AG20443 (cell line): ENCODE measurements around the gene CPNE9.

Source experiments
- DNase-seq: peaks from one replicate; pipeline ENCODE4 v3.0.0; 2012; ENCODE audit warnings: low spot score, mixed read lengths

Gene CPNE9

DNA sequence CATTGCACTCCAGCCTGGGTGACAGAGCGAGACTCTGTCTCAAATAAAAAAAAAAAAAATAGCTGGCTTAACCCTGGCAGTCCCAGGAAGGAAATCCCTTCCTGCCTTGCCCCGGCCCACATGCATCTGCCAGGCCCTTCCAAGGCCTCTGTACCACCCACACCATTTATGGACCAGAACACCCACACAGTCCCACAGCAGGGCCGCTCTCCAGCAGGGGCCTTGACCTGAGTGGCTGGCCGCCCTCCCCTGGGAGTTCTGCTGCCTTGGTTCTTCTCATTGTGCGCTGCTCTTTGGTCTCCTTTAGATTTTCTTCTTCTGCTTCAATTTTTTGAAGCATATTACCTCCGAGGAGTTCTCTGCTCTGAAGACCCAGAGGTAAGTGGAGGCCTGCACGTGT is 16.1 kb upstream of the CPNE9 start:
- no peak for DNase-seq

- DNase-seq: no peak
Observed at GRCh38 chr3:9688961-9689360, 14.7 kb upstream of the CPNE9 start.

- no peak for DNase-seq
Observed at GRCh38 chr3:9689757-9690156, 13.9 kb upstream of the CPNE9 start.

DNA sequence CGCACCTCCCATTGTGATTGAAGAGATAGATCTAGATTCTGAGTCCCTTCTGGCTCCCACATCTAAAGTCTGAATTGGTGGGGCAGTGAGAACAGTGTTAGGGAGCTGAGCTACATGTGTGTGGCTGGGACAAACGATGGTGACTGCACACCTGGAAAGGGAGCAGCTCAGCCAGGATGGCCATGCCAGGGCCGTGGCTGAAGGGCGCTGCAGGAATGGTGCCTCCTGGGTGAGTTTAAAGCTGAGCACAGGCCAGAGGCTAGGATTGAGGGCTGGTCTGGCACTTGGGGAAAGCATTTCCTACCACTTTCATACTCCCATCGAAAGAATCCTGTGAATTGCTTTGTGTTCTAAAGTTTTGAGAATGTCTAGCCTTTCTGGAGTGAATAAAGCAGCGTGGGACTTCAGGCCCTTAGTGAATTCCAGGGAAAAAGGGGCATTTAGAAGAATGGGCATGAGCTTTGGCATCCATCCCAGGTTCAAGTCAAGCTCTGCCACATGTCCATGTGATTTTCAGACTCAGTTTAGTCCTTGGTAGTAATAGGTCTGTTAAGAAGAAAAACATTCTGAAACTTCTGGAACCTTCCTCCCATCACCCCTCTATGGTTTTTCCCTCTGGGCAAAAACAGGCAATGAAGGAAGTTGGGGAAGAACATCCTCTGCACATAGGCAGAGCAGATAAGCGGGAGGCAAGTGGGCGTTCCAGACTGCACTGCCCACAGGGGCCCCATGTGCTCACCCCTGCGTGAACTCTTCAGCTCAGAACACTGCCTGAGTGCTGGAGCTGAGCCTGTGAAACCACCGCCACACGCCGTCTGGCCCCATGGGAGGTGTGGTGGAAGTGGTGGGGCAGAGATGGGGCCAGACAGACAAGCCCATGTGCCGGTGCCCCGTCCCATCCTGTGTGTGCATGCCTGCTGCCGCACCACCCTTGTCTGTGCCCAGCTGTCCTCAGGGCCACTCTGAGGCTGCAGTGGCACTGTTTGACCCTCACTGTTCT is 12.9 kb upstream of the CPNE9 start:
- no peak for DNase-seq

- DNase-seq: no peak
Observed at GRCh38 chr3:9691636-9692035, 12.0 kb upstream of the CPNE9 start.

DNA sequence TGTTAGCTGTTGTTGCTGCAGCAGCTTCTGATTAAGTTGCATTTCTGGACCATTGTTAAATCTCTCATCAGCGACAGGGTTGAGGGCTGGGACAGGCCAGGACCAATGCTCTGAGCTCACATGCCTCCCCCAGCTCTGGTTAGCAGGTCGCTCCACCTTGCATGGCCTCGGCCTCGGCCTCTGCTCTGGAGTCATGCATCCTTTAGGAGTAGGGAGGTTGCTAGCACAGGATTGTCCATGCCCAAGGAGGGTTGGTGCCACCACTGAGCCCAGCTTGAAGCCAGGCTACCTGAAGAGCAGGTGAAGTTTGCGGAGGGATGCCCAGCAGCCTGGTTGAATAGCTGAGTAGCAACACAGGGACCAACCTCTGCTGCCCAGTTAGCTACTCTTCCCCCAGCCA is 11.2 kb upstream of the CPNE9 start:
- no peak for DNase-seq

DNA sequence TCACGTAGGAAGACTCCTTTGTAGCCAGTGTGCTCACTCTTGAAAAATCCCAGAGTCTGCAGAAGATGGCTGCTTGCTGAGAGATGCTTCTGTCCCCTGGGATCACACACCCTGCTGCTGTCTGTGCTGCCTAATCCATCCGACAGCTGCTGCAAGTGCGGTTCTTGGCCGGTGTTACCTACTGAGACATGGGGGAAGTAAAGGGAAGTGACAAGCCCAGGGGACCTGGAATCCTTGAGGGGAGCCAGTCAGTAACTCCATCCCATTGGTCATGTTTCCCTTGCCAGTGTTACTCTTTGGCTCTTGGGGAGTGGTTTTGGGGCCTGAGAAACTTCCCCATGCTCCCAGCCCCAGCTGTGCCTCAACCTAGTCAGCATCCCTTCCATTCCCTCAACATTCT is 8.3 kb upstream of the CPNE9 start:
- no peak for DNase-seq

DNA sequence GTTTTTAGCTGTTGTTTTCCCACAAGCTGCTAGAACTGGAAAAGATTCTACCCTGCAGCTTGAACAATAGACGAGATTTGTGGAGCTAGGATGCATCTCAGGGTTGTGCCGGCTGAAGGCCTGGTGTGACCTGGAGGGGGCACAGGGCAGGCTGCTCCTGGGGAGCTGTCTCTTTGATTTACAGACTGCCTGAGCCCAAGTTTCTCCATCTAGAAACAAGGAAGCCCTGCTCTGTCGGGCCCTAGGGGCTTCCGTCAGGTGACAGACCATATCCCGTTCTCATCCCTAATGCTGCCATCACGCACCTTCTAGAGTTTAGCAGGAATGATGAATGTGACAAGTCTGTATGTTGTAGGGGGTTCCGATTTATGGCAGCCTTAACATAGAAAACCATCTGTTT is 7.9 kb upstream of the CPNE9 start:
- DNase-seq: no peak

DNA sequence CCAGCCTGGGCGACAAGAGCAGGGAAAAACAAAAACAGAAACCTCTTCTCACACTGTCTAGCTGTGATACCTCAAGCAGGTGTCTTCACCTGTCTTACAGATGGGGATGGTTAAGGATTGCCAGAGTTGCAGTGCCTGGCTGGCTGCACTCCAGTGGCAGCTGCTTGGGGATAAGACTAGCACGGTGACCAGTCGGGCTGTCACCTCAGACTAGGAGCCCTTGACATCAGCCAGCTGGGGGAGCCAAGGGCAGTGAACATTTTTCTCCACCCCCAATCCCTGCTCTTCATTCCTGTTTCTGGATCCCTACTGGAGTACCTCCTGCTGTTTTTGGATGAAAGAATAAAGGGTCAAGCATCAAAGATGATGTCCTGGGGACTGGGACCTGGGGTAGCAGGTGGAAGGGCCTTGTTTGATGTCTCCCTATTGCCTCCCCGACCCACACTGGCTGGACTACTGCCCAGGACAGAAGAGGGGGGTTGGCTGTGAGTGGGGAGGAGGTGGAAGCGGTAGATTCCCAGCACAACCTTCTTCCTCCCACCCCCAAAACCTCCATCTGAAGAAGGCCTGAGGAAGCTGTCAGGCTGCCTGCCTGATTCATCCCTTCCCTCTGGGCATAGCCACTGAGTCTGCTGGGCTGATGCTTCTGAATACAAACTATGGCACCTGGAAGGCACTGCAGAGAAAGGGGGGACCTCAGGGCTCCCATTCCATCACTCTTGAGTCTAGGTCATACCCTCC is 7.0 kb upstream of the CPNE9 start:
- no peak for DNase-seq

DNA sequence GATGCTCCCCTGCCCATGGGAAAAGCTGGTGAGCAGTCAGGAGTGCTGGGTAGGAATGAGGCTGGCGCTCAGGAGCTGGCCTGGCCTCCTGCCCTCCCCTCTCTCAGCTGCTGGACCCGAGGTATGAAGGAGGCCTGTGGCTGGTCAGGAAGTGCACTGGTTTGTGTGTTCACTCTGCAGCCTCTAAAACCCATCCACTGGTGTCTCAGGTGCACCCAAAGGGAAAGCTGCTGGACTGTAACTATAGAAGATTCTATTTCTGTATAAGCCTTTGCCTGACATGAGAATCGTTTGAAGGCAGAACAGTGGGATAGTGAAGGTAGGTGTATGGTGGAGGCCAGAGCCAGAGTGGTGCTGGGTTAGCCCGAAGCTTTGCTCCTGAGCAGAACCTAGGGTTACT is 5.7 kb upstream of the CPNE9 start:
- no peak for DNase-seq

DNA sequence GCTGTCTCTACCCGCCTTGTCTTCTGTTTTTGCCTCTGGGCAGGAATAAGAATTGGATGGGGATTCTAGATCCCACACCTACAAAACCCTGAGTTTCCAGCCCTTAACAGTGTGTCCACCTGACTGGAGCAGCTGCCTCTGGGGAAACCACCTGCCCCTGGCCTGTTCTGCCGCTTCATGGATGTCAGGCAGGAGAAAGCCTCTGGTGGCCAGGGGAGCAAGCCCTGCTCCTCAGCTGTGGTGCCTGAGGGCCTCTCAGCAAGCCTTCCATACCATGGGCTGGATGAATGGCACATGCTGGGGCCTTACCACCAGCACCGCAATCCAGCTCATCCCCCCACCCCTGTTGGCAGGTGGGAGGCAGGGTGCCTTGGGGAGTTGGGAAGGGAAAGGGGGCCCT is 5.3 kb upstream of the CPNE9 start:
- no peak for DNase-seq

DNA sequence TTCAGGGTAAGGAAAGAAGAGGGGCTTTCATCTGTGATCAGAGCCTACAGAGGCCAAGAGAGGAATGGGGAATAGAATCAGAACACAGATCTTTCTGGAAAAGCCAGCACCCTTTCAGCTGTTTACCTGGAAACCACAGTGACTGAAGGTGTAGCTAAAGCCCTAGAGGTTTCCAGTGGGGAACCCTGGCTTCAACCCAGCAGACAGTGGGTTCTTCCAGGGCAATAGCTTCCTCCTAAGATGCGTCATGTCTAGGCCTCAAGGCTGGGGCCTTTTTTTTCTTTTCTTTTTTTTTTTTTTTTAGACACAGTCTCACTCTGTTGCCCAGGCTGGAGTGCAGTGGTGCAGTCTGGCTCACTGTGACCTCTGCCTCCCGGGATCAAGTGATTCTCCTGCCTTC is 3.1 kb upstream of the CPNE9 start:
- no peak for DNase-seq

GRCh38 chr3:9701006-9701405 is 2.6 kb upstream of the CPNE9 start:
- no peak for DNase-seq

DNA sequence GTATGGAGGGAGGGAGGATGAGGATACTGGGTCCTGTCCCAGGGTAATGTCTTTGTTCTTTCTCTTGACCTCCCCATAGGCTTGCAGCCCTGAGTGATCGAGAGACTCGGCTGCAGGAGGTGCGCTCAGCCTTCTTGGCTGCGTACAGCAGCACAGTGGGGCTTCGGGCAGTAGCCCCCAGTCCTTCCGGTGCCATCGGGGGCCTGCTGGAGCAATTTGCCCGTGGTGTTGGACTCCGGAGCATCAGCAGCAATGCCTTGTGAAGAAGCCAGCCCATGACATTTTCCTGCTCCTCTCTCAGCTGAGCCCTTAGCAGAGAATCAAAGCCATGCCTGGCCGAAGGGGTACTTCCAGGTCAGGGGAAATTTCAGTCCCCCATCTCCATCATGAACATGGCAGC is 1.9 kb upstream of the CPNE9 start:
- DNase-seq: no peak

DNA sequence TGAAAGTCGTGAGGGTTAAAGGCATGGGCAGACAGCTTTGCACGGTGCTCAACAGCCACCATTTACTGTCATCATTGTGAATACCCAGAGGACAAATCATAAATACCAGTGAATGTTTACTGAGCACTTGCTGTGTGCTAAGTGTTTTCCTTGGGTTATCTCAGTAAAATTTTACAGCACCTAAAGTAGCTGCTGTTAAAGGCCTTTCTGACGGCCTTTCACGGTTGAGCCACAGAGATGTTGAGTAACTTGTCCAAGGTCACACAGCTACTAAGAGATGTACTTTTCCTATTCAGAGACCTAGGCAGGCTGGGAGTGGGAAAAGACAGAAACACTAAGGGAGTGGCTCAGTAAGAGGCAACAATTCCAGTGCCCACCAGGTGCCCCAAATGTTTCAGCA is 393 bp upstream of the CPNE9 start:
- no peak for DNase-seq

- DNase-seq: peak; percentile 79
Observed at GRCh38 chr3:9704347-9705322, 1.0 kb downstream of the CPNE9 start.

DNA sequence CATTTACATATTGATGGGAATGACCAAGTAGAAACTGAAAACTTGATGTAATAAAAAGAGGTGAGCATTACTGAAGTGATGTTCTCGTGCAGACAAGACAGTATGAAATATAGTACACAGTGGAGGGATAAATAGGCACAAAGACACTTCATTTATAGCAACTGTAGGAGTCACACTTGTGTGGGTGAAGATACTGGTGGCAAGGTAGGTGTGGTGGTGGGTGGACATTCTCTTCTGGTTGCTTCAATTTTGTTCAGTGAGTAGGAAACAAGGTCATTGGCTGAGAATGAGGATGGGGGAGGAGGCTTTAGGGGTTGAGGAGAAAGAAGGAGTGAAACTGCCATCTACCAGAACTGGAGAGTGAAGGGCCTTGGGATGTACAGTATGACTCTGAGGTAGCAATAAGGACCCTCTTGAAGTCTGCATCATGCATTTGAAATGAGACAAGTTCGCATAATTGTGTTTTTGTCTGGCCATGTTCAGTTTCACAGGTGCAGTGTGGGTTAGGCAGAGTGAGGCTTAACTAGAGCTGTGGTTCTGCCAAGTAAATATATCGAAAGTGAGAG is 6.6 kb downstream of the CPNE9 start:
- no peak for DNase-seq

GRCh38 chr3:9712415-9712814 is 8.8 kb downstream of the CPNE9 start:
- DNase-seq: no peak

DNA sequence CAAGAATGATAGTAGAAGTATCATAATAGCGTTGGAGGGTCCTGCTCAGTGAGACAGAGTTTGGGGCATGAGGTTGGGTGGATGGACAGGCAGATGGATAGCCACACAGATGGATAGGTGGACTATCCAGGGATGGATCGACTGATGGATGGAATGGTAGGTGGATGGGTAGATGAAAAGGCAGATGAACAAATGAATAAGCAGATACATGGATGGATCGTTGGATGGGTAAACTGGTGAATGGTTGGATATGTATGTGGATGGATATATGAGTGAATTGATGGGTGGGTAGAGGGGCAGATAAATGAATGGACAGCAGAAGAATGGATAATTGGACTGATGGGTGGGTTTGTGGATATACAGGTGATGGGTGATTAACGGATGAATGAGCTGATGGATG is 9.5 kb downstream of the CPNE9 start:
- DNase-seq: no peak

DNA sequence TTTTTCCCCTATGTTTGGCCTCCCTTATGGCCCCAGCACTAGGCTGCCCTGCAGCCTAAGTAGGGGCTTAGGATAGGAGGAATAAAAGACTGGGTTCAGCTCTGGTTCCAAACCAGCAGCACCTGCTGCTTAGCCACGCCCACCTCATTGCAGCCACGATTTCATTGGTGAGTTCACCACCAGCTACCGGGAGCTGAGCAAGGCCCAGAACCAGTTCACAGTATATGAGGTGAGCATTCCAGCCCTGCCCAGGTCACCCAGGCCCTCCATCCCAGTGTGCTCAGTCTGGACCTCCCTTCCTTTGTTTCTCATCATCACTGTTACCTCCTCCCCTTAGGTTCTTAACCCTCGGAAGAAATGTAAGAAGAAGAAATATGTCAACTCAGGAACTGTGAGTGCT is 11.5 kb downstream of the CPNE9 start:
- DNase-seq: no peak

- DNase-seq: peak; percentile 91
Observed at GRCh38 chr3:9715764-9716437, 12.3 kb downstream of the CPNE9 start.
